ENCODE measurements around the gene IGSF6. TPM values are rescaled to one million over a fixed set of nuclear protein-coding genes. Genes with fewer than 3 reads are reported as not detected.

IGSF6 gene
- total and polyA plus RNA-seq, 2 of the 8 experiments (the other 6 are each of a cell fraction or from before 2014, with no cell fraction given): not detected

GRCh38 chr16:21590287-21590686, 62.1 kb downstream of the IGSF6 start (continued):
- TF ChIP-seq ZNF274 (IDR thresholded peaks at IDR 0.05; ENCODE audit: borderline replicate concordance, extremely low read depth, low read length): no peak
- no peak for TF ChIP-seq ASH2L (IDR thresholded peaks at IDR 0.05; ENCODE audit: low read length)
- TF ChIP-seq CBX5 (IDR thresholded peaks at IDR 0.05; ENCODE audit: low read depth, low read length): no peak
- no peak for TF ChIP-seq JUN (IDR thresholded peaks at IDR 0.05; ENCODE audit: low read depth, low read length)
- TF ChIP-seq KDM4A (IDR thresholded peaks at IDR 0.05; ENCODE audit: low read depth, low read length, severe bottlenecking): no peak
- no peak for TF ChIP-seq GABPA (IDR thresholded peaks at IDR 0.05; ENCODE audit: borderline replicate concordance, insufficient read depth, low read length)
- no peak for TF ChIP-seq BCL11A (IDR thresholded peaks at IDR 0.05; ENCODE audit: low read depth in 2 of 2, low read length in 2 of 2)
- no peak for TF ChIP-seq TAF7 (optimal IDR thresholded peaks at IDR 0.05; ENCODE audit: borderline replicate concordance, low read depth, low read length)
- TF ChIP-seq BACH1 (IDR thresholded peaks at IDR 0.05; ENCODE audit: low read length): no peak
